Neuronal stem cell (in vitro differentiated cells): ENCODE results near the gene NECAB3.
A peak's percentile ranks its signal among the peaks of the same experiment; 100 is the strongest.

Experiments used
- DNase-seq: peaks from one replicate; pipeline ENCODE4 v3.0.0-alpha.2; 2013; ENCODE audit warnings: low spot score
- H2AFZ ChIP-seq: one replicate; pipeline ENCODE4 v1.6.1; 2013; ENCODE audit warnings: mild to moderate bottlenecking, low read length, inconsistent platforms
- H2AK5ac ChIP-seq: 2 replicates; pipeline ENCODE4 v1.6.1; 2013; ENCODE audit warnings: low read depth, mild to moderate bottlenecking, inconsistent platforms, low read length, moderate library complexity, mixed read lengths
- H2BK120ac ChIP-seq: 2 replicates; pipeline ENCODE4 v1.6.1; 2013; ENCODE audit warnings: low read depth, mild to moderate bottlenecking, inconsistent platforms, low read length, moderate library complexity, mixed read lengths
- H2BK12ac ChIP-seq: one replicate; pipeline ENCODE4 v1.6.1; 2013; ENCODE audit warnings: low read length, inconsistent platforms
- H2BK15ac ChIP-seq: 2 replicates; pipeline ENCODE4 v1.6.1; 2013; ENCODE audit warnings: mild to moderate bottlenecking, low read length, inconsistent platforms, mixed read lengths
- H2BK5ac ChIP-seq: one replicate; pipeline ENCODE4 v1.6.1; 2013; ENCODE audit warnings: inconsistent platforms, mild to moderate bottlenecking, low read length, moderate library complexity
- H3K14ac ChIP-seq: one replicate; pipeline ENCODE4 v1.6.1; 2013; ENCODE audit warnings: low read length, inconsistent platforms
- H3K18ac ChIP-seq: 2 replicates; pipeline ENCODE4 v1.6.1; 2013; ENCODE audit warnings: low read length, inconsistent platforms
- H3K23ac ChIP-seq: 2 replicates; pipeline ENCODE4 v1.6.1; 2013; ENCODE audit warnings: low read depth, mild to moderate bottlenecking, mixed read lengths, low read length, inconsistent platforms; ENCODE audit not compliant: poor library complexity
- H3K27ac ChIP-seq: replicated peaks from 3 replicates; pipeline ENCODE4 v1.5.1; 2013; ENCODE audit warnings: low read length, inconsistent platforms
- H3K27me3 ChIP-seq, 3 experiments: 2 replicates each; pipeline ENCODE4 v1.6.1; 2013; ENCODE audit warnings: low read length in 3 of 3, mild to moderate bottlenecking in 2 of 3, inconsistent platforms in 1 of 3, low read depth in 1 of 3, mixed read lengths in 1 of 3, moderate library complexity in 1 of 3; ENCODE audit not compliant: control insufficient read depth in 3 of 3, insufficient read depth in 3 of 3
- H3K36me3 ChIP-seq, 2 donors: replicated peaks in 1 of 2; 2 replicates each; pipeline ENCODE4 v1.6.1; 2013; ENCODE audit warnings: low read length in 2 of 2; ENCODE audit not compliant: control insufficient read depth in 2 of 2, insufficient read depth in 2 of 2
- H3K4ac ChIP-seq: 2 replicates; pipeline ENCODE4 v1.6.1; 2013; ENCODE audit warnings: inconsistent platforms, mild to moderate bottlenecking, low read length, moderate library complexity
- H3K4me1 ChIP-seq, 2 donors: 1 replicate in 1 of 2; 2 replicates in 1 of 2; pipeline ENCODE4 v1.6.1; 2013; ENCODE audit warnings: low read length in 2 of 2, low read depth in 1 of 2; ENCODE audit not compliant: control insufficient read depth in 2 of 2, insufficient read depth in 1 of 2
- H3K4me2 ChIP-seq: one replicate; pipeline ENCODE4 v1.6.1; 2013; ENCODE audit warnings: mild to moderate bottlenecking, low read length, inconsistent platforms; ENCODE audit not compliant: insufficient read depth, poor library complexity, severe bottlenecking
- H3K4me3 ChIP-seq, 2 donors: 2 replicates each; pipeline ENCODE4 v1.5.1; 2013; ENCODE audit warnings: low read length in 2 of 2, mild to moderate bottlenecking in 2 of 2, inconsistent platforms in 1 of 2, moderate library complexity in 1 of 2
- H3K79me1 ChIP-seq: one replicate; pipeline ENCODE4 v1.6.1; 2013; ENCODE audit warnings: low read depth, mild to moderate bottlenecking, inconsistent platforms, low read length, moderate library complexity
- H3K9ac ChIP-seq: one replicate; pipeline ENCODE4 v1.6.1; 2013; ENCODE audit warnings: mild to moderate bottlenecking, low read depth, low read length, inconsistent platforms; ENCODE audit not compliant: poor library complexity
- H3K9me3 ChIP-seq, 2 donors: replicated peaks in 1 of 2; 2 replicates each; pipeline versions ENCODE3 to v1.6.1; 2013; ENCODE audit warnings: low read length in 2 of 2, mild to moderate bottlenecking in 2 of 2, inconsistent platforms in 1 of 2, low read depth in 1 of 2, mixed read lengths in 1 of 2, moderate library complexity in 1 of 2; ENCODE audit not compliant: control insufficient read depth in 2 of 2, insufficient read depth in 1 of 2
- H4K8ac ChIP-seq: one replicate; pipeline ENCODE4 v1.6.1; 2013; ENCODE audit warnings: low read depth, mild to moderate bottlenecking, inconsistent platforms, low read length, moderate library complexity
- H4K91ac ChIP-seq: one replicate; pipeline ENCODE4 v1.6.1; 2013; ENCODE audit warnings: low read length, low read depth, mild to moderate bottlenecking, inconsistent platforms; ENCODE audit not compliant: poor library complexity
- WGBS, 2 donors: extraction: QIAGEN DNeasy Blood & Tissue Kit; methylation state at CpG; one replicate each; pipeline ENCODE4 v1.1.7; 2013; ENCODE audit warnings: missing lambda C conversion rate in 2 of 2, mixed read lengths in 1 of 2; ENCODE audit not compliant: insufficient read length in 2 of 2, insufficient replicate concordance in 1 of 2; ENCODE audit errors: extremely low coverage in 2 of 2; 5-methylcytosine and 5-hydroxymethylcytosine counted together

The NECAB3 gene

GRCh38 chr20:33694639-33695012, 20.4 kb upstream of the NECAB3 start:
- no peak overlapping the region for H2BK120ac ChIP-seq
- no peak overlapping the region for H3K4me3 ChIP-seq
- peak overlapping the region; percentile 80 for H3K27ac ChIP-seq
- no peak overlapping the region for H2BK5ac ChIP-seq
- no peak overlapping the region for H2BK12ac ChIP-seq
- no peak overlapping the region for H2BK15ac ChIP-seq
- no peaks in the 10 kb centered on the region for H3K27me3 ChIP-seq
- no peak overlapping the region for H3K4ac ChIP-seq
- DNase-seq, result no peak
- H3K9ac ChIP-seq, result no peak overlapping the region
- peak overlapping the region; percentile 17 for H3K14ac ChIP-seq
- peaks cover 0 to 6% of the 10 kb centered on the region in 2 donors for H3K9me3 ChIP-seq
- H3K4me1 ChIP-seq, result peaks cover 14 to 21% of the 10 kb centered on the region in 2 donors
- no peak overlapping the region for H2AK5ac ChIP-seq
- no peak overlapping the region for H4K8ac ChIP-seq
- H3K23ac ChIP-seq, result no peak overlapping the region
- no peaks in the 10 kb centered on the region for H3K36me3 ChIP-seq
- H3K4me2 ChIP-seq, result no peak overlapping the region
- no peak overlapping the region for H3K18ac ChIP-seq
- peak overlapping the region; percentile 83 for H2AFZ ChIP-seq
- no CpG with 5 or more reads among the region's 6 CpGs for WGBS, 2 donors
- H4K91ac ChIP-seq, result no peak overlapping the region
- H3K79me1 ChIP-seq, result no peaks in the 10 kb centered on the region

- Histone ChIP-seq H3K79me1 (no peaks in the 10 kb centered on the region), H3K4ac (no peak overlapping the region), H3K4me1 (peaks cover 14 to 21% of the 10 kb centered on the region in 2 donors), H2BK12ac (peak overlapping the region; percentile 8), H2BK5ac (peak overlapping the region; percentile 1), H2AK5ac (peak overlapping the region; percentile 1), H2AFZ (peak overlapping the region; percentile 83), H4K91ac (no peak overlapping the region), H2BK120ac (no peak overlapping the region), H4K8ac (no peak overlapping the region), H3K27ac (peak overlapping the region; percentile 80), H3K18ac (peak overlapping the region; percentile 32), H3K9me3 (peaks cover 0 to 6% of the 10 kb centered on the region in 2 donors), H3K36me3 (no peaks in the 10 kb centered on the region), H3K9ac (no peak overlapping the region), H3K14ac (peak overlapping the region; percentile 17), H2BK15ac (peak overlapping the region; percentile 5), H3K23ac (no peak overlapping the region), H3K27me3 (peaks cover 0 to 4% (median 0%) of the 10 kb centered on the region in 3 experiments), H3K4me2 (no peak overlapping the region), H3K4me3 (no peak overlapping the region)
- WGBS, 2 donors, result no CpG with 5 or more reads among the region's 17 CpGs
- DNase-seq, result no peak
Measured at GRCh38 chr20:33693741-33694638, 19.8 kb upstream of the NECAB3 start.

- H3K79me1 ChIP-seq, result no peaks in the 10 kb centered on the region
- H3K4ac ChIP-seq, result no peak overlapping the region
- no peak overlapping the region for H2AFZ ChIP-seq
- H2AK5ac ChIP-seq, result no peak overlapping the region
- DNase-seq, result no peak
- no peak overlapping the region for H3K9ac ChIP-seq
- H3K18ac ChIP-seq, result peak overlapping the region; percentile 1
- peak overlapping the region; percentile 80 for H3K27ac ChIP-seq
- peak overlapping the region; percentile 1 for H2BK5ac ChIP-seq
- peaks cover 0 to 4% of the 10 kb centered on the region in 2 donors for H3K9me3 ChIP-seq
- peaks cover 0 to 7% (median 0%) of the 10 kb centered on the region in 3 experiments for H3K27me3 ChIP-seq
- H3K14ac ChIP-seq, result no peak overlapping the region
- no peak overlapping the region for H2BK15ac ChIP-seq
- no peak overlapping the region for H2BK120ac ChIP-seq
- H4K91ac ChIP-seq, result no peak overlapping the region
- H3K4me2 ChIP-seq, result no peak overlapping the region
- no peak overlapping the region for H4K8ac ChIP-seq
- H2BK12ac ChIP-seq, result no peak overlapping the region
- WGBS, 2 donors, result no CpG with 5 or more reads among the region's 5 CpGs
- no peak overlapping the region for H3K4me3 ChIP-seq
- H3K23ac ChIP-seq, result no peak overlapping the region
- peaks cover 14 to 21% of the 10 kb centered on the region in 2 donors for H3K4me1 ChIP-seq
- H3K36me3 ChIP-seq, result no peaks in the 10 kb centered on the region
Measured at GRCh38 chr20:33693289-33693688, 19.1 kb upstream of the NECAB3 start.

- Histone ChIP-seq H2AK5ac (no peak overlapping the region), H3K27me3 (peaks cover 0 to 12% (median 0%) of the 10 kb centered on the region in 3 experiments), H3K4me2 (no peak overlapping the region), H3K4ac (no peak overlapping the region), H4K8ac (no peak overlapping the region), H2BK12ac (no peak overlapping the region), H2BK120ac (no peak overlapping the region), H2BK5ac (no peak overlapping the region), H3K14ac (no peak overlapping the region), H2AFZ (peak overlapping the region; percentile 27), H3K79me1 (no peaks in the 10 kb centered on the region), H3K18ac (no peak overlapping the region), H2BK15ac (no peak overlapping the region), H3K9ac (no peak overlapping the region), H3K27ac (no peak overlapping the region), H4K91ac (no peak overlapping the region), H3K9me3 (no peaks in the 10 kb centered on the region), H3K4me1 (peaks cover 21 to 26% of the 10 kb centered on the region in 2 donors), H3K23ac (no peak overlapping the region), H3K36me3 (no peaks in the 10 kb centered on the region), H3K4me3 (no peak overlapping the region)
- no CpG with 5 or more reads among the region's 4 CpGs for WGBS, 2 donors
- DNase-seq, result no peak
Measured at GRCh38 chr20:33689973-33690372, 15.7 kb upstream of the NECAB3 start.
